Astrocyte (in vitro differentiated cells and primary cell): Measurements from ENCODE around the gene ECSIT.

Experiments
- CTCF ChIP-seq: IDR thresholded peaks from 2 replicates; pipeline ENCODE4 v1.5.1; 2011; ENCODE audit warnings: low read depth, mild to moderate bottlenecking, inconsistent platforms, low read length, moderate library complexity; ENCODE audit not compliant: insufficient read depth
- EZH2 ChIP-seq: IDR thresholded peaks from 2 replicates; pipeline ENCODE4 v1.6.1; 2012; ENCODE audit warnings: mild to moderate bottlenecking, low read length, inconsistent platforms; ENCODE audit not compliant: insufficient read depth

DNA sequence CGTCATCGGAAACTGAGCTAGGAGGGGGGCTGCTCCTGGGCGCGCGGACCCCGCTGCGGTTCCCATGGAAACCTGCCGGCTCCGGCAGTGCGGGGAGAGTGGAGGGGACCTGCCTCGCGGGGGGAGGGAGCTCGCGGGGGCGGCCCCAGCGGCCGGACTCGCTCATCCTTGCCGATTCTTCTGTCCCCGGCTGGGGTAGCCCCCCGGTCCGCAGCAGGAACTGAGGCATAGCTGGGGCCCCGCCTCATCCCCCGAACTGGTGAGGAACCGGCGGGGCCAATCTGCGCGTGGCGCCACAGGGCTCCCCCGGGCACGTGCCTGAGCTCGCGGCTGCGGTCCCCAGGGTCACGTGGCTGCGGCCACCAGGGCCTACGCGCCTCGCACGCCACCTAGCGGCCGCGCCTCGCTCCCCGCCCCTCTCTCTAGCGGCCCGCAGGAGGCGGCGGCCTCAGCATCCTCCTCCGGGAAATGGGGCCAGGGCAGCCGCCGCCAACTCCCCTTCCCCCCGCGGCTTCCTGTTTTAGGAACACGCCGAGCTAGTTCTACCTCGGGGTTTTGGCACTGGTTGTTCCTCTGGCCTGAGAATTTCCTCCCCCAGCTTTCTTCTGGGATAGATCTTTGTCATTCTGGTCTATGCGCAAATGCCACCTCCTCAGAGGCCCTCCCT, 46.4 kb downstream of the ECSIT start:
- TF ChIP-seq CTCF: peak; percentile 18
- TF ChIP-seq EZH2: no peak
